Spleen (tissue), 11 donors: Measurements from ENCODE around the gene NFATC1. TPM values are rescaled to one million over a fixed set of nuclear protein-coding genes. Genes with fewer than 3 reads are reported as not detected.
A peak's percentile ranks its signal among the peaks of the same experiment; 100 is the strongest.

Source experiments
- DNase-seq: peaks from one replicate; pipeline ENCODE4 v3.0.0-alpha.2; 2020
- H3K27ac ChIP-seq, 8 donors: fragments of 200-600 bp; sonication (generic) in 7 of 8; 1 replicate in 4 of 8; 2 replicates in 4 of 8; pipeline versions ENCODE4 v1.5.0 to v1.8.0; 2016 to 2021; ENCODE audit warnings: inconsistent platforms in 4 of 8, mild to moderate bottlenecking in 4 of 8, moderate library complexity in 1 of 8
- H3K27me3 ChIP-seq, 7 donors: fragments of 200-600 bp; sonication (generic) in 6 of 7; replicated peaks in 1 of 7; 1 replicate in 4 of 7; 2 replicates in 3 of 7; pipeline versions ENCODE4 v1.5.0 to v1.8.0; 2016 to 2021; ENCODE audit warnings: inconsistent platforms in 3 of 7, mild to moderate bottlenecking in 1 of 7
- H3K36me3 ChIP-seq, 6 donors: fragments of 200-600 bp; sonication (generic) in 5 of 6; 1 replicate in 4 of 6; 2 replicates in 2 of 6; pipeline versions ENCODE4 v1.5.0 to v1.8.0; 2016 to 2021; ENCODE audit warnings: inconsistent platforms in 2 of 6
- H3K4me1 ChIP-seq, 6 donors: fragments of 200-600 bp; sonication (generic) in 5 of 6; 1 replicate in 3 of 6; 2 replicates in 3 of 6; pipeline versions ENCODE4 v1.5.0 to v1.8.0; 2016 to 2021; ENCODE audit warnings: inconsistent platforms in 3 of 6
- H3K4me3 ChIP-seq, 8 donors: fragments of 200-600 bp; sonication (generic) in 7 of 8; 1 replicate in 4 of 8; 2 replicates in 4 of 8; pipeline versions ENCODE4 v1.5.0 to v1.8.0; 2016 to 2021; ENCODE audit warnings: inconsistent platforms in 4 of 8, mild to moderate bottlenecking in 4 of 8, moderate library complexity in 2 of 8
- H3K9me3 ChIP-seq, 8 donors: fragments of 200-600 bp; sonication (generic) in 7 of 8; 1 replicate in 4 of 8; 2 replicates in 4 of 8; pipeline versions ENCODE4 v1.5.0 to v1.8.0; 2016 to 2021; ENCODE audit warnings: inconsistent platforms in 4 of 8
- POLR2A ChIP-seq, 3 donors: fragments of 450-650 bp; IDR thresholded peaks; one replicate each; pipeline ENCODE4 v1.5.1; 2017; ENCODE audit warnings: antibody characterized with exemption in 3 of 3, mild to moderate bottlenecking in 1 of 3
- POLR2AphosphoS5 ChIP-seq, 3 donors: sonication (generic); formaldehyde crosslinking; IDR thresholded peaks; one replicate each; pipeline ENCODE4 v1.5.1; 2017; ENCODE audit warnings: antibody characterized with exemption in 3 of 3
- WGBS, 5 donors: extraction: QIAGEN DNeasy Blood & Tissue Kit in 3 of 5; methylation state at CpG; one replicate each; pipeline versions ENCODE4 v1.1.5 to v1.1.7; 2013 to 2018; 5-methylcytosine and 5-hydroxymethylcytosine counted together
- intact Hi-C: fragments of 100-400 bp; cut with DNase I; formaldehyde crosslinking; loops from one replicate; pipeline ENCODE4 v1.15.0; 2023; ENCODE audit warnings: low total_unique reads
- polyA plus RNA-seq, 3 donors: library from polyadenylated mRNA; stranded (reverse); fragments of 200-250 nt; gene quantifications; one replicate each; pipeline ENCODE4 v1.2.1, GENCODE V29; 2013
- total RNA-seq, 7 donors: library from RNA; depleted of rRNA in 3 of 7; stranded (reverse); fragments of >200 nt in 3 of 7; fragmentation: NEBNext Ultra II Directional in 4 of 7; extraction: Animal tissue kit (Norgen Biotek cat#: 25700) in 4 of 7; gene quantifications; one replicate each; pipeline versions ENCODE4 v1.1.0 to v1.2.1, GENCODE V29; 2016 to 2021
- TF ChIP-seq, protein P1 (sequence below), 11 experiments: fragments of 200-600 bp in 7 of 11; fragments of 450-650 bp in 4 of 11; sonication (generic) in 4 of 11; IDR thresholded peaks in 8 of 11; conservative IDR thresholded peaks in 3 of 11; 1 replicate in 7 of 11; 2 replicates in 4 of 11; pipeline versions ENCODE4 v1.4.0 to v1.8.0; 2016 to 2021; ENCODE audit warnings: antibody characterized with exemption in 11 of 11, inconsistent platforms in 4 of 11, mild to moderate bottlenecking in 1 of 11
- donor health status: healthy with polysubstance abuse.
- donor health status: DM: no; HTN: no; CAD: no; lungs with moderate emphysema.
- donor health status: DM: no; HTN: no; CAD: no.
- donor health status: Bipolar disorder and iron deficiency.
- donor health status: healthy.
- donor health status: DM: no; HTN: no; CAD: no.
- donor health status: DM: yes; HTN: yes; CAD: no.

The NFATC1 gene
- total and polyA plus RNA-seq, 10 donors: 20.7 to 64.9 (median 47.4) TPM

DNA sequence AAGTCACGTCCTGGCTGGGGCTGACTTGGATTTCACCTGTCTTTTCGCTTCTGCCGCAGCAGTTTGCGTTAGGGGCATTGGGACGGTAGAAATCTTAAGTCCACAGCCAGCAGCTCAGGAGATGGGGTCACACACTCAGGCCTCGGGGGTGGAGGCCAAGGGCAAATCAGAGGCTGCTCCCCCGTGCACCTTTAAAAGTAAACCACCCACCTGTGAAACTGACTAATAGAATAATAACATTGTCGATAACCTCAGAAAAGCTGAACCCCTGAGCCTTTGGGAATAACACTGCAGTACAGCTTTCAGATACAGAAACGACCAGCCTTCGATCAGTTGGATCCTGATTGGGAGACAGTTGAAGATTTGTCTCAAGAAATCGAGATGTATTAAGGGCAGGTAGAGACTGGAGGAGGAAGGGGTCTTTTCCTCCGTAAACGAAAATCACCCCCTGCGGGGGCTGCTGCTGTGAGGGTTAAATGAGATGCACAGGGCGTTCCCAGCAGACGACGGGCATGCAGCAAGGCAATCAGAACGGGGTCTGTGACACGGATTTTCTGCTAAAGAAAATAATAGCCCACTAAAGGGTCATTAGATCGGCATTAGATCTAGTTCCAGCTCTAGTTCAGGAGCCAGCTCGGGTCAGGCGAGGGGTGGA is 16.4 kb upstream of the NFATC1 start:
- DNase-seq: no peak
- no peak overlapping the region for H3K4me3 ChIP-seq
- intact Hi-C loops: no loop called here
- whole genome bisulfite sequencing, 5 donors: 64 to 70% (median 67%) methylated on average over 22 of the region's 22 CpGs
- H3K27me3 ChIP-seq: no peaks in the 10 kb centered on the region
- H3K4me1 ChIP-seq: peaks cover 6 to 18% (median 11%) of the 10 kb centered on the region in 6 donors
- no peak overlapping the region for H3K27ac ChIP-seq
- H3K9me3 ChIP-seq: no peaks in the 10 kb centered on the region
- H3K36me3 ChIP-seq: peaks cover 0 to 52% (median 18%) of the 10 kb centered on the region in 6 donors
- no peak for TF ChIP-seq POLR2AphosphoS5 (IDR thresholded peaks at IDR 0.05)
- TF ChIP-seq, protein P1, sequence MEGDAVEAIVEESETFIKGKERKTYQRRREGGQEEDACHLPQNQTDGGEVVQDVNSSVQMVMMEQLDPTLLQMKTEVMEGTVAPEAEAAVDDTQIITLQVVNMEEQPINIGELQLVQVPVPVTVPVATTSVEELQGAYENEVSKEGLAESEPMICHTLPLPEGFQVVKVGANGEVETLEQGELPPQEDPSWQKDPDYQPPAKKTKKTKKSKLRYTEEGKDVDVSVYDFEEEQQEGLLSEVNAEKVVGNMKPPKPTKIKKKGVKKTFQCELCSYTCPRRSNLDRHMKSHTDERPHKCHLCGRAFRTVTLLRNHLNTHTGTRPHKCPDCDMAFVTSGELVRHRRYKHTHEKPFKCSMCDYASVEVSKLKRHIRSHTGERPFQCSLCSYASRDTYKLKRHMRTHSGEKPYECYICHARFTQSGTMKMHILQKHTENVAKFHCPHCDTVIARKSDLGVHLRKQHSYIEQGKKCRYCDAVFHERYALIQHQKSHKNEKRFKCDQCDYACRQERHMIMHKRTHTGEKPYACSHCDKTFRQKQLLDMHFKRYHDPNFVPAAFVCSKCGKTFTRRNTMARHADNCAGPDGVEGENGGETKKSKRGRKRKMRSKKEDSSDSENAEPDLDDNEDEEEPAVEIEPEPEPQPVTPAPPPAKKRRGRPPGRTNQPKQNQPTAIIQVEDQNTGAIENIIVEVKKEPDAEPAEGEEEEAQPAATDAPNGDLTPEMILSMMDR (IDR thresholded peaks at IDR 0.05 in 8 of 11, conservative IDR thresholded peaks at IDR 0.05 in 3 of 11): peak in 1 of 11 experiments; percentile 12

DNA sequence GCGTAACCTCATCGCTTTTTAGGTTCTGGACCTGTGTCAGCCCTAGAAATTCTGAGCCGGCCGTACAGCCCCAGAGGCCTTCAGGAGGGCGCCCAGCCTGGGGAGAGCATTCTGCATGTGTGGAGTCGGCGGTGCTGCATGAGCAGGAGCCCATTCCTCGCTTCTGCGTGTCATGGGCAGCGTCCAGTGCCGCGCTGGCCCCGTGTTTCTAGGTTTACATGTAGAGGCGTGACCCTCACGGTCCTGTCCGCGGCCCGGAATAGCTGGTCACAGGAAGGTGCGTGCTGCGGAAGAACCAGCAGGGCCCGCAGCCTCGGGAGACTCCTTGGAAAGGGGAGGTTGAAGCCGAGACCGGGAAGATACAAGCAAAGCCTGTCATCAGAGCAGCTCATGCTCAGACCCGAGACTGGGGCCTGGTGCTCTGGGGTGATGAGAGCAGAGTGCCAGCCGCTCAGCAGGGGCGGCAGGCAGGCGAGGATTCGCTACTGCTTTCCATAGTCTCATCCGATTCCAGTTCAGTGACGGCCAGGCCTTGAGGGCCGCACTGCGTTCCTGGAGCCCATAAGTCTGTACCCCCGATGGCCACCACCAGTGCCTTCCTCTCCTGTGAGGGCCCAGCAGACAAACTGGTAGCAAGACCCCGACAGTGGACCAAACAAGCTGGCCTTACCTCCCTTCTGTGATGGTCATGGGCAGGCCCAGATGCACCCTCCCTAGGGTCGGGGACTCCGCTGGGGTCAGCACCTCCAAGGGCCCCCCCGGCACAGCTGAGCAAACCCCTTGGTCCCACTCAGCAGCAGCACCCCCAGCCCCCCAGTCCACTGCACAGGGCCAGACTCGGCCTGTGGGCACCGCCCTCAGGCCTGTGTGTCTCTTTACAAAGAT is 15.6 kb upstream of the NFATC1 start:
- DNase-seq: peak; percentile 83
- H3K27me3 ChIP-seq: no peaks in the 10 kb centered on the region
- peaks cover 6 to 23% (median 9%) of the 10 kb centered on the region in 6 donors for H3K4me1 ChIP-seq
- H3K36me3 ChIP-seq: peaks cover 0 to 45% (median 15%) of the 10 kb centered on the region in 6 donors
- H3K9me3 ChIP-seq: no peaks in the 10 kb centered on the region
- intact Hi-C loops: loop anchor here (2.0 to 5.0 kb wide), 2 partner anchors 152 to 265 kb away; no protein-coding TSS in a partner anchor
- WGBS, 5 donors: 89 to 96% (median 93%) methylated on average over 12 to 40 of the region's 40 CpGs
- TF ChIP-seq POLR2AphosphoS5 (IDR thresholded peaks at IDR 0.05) (peak in 1 of 3 donors; percentile 31), POLR2A (IDR thresholded peaks at IDR 0.05) (no peak)
- no peak overlapping the region for H3K27ac ChIP-seq
- H3K4me3 ChIP-seq: no peak overlapping the region

DNA sequence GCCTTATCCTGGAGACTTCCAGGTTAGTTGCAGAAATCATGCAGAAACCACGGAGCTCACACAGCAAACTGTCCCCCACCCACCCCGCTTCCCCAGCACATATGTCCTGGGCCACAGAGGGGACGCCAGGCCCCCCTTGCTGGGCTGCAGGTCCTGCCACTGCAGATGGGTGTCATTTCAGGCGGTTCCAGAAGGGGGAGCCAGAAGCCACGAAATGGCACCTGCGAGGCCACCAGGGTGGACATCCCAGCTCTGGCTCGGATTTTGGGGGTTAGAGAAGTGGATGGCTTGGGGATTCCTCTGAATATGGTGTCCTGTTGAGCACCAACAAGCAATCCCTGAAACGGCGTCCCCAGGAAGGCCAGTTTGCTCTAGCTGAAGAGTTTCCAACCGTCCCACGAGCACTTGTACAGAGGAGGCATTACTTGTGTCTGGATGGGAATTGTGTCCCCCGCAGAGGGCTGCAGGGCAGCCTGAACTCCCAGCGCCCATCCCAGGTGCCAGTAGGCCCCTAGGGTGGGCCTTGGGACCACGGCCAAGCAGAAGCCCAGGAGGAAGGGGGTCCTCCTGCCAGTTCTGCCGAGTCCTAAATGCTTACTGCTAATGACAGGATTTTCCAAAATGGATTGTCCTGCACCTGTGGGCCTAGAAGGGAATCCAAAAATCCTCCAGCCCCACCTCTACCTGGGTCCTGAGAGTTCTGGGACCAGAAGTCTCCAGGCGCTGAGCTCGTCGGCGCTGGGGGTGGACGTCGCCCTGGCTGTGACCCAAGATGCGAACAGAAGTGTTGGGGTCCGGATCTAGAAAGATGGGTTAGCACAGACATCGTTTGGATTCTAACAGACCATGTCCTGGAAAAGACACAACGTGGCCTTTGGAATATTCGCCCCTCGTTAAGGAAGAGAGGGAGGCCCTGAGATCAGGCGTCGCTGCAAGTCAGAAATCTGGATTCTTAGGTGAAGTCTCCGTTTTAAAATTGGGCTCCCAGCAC is 14.6 kb upstream of the NFATC1 start:
- Histone ChIP-seq H3K27me3 (peaks cover 0 to 5% (median 0%) of the 10 kb centered on the region in 7 donors), H3K4me1 (peaks cover 6 to 29% (median 11%) of the 10 kb centered on the region in 6 donors), H3K27ac (no peak overlapping the region), H3K9me3 (no peaks in the 10 kb centered on the region), H3K36me3 (peaks cover 0 to 37% (median 11%) of the 10 kb centered on the region in 6 donors), H3K4me3 (no peak overlapping the region)
- intact Hi-C loops: loop anchor here (2.0 to 5.0 kb wide), 2 partner anchors 151 to 264 kb away; no protein-coding TSS in a partner anchor
- 65 to 74% (median 67%) methylated on average over 24 to 30 of the region's 30 CpGs for WGBS, 5 donors
- peak; percentile 89 for DNase-seq
- peak; percentile 19 to 55 (median 50) for TF ChIP-seq POLR2AphosphoS5 (IDR thresholded peaks at IDR 0.05)
- TF ChIP-seq, protein P1 (IDR thresholded peaks at IDR 0.05 in 8 of 11, conservative IDR thresholded peaks at IDR 0.05 in 3 of 11): peak; percentile 74 to 93 (median 82)
- TF ChIP-seq POLR2A (IDR thresholded peaks at IDR 0.05): no peak
